AG10803 (cell line): ENCODE results near the gene TMEM167B.

Experiments used
- DNase-seq: peaks from one replicate; pipeline ENCODE4 v3.0.0; 2010; ENCODE audit warnings: low read depth
- H3K4me3 ChIP-seq: 2 replicates; pipeline ENCODE4 v1.5.1; 2011; ENCODE audit warnings: mild to moderate bottlenecking, low read length, control low read depth
- TF ChIP-seq, protein P1 (sequence below): conservative IDR thresholded peaks from 2 replicates; pipeline ENCODE4 v1.5.1; 2011; ENCODE audit warnings: mild to moderate bottlenecking, low read length, control low read depth, inconsistent platforms

TMEM167B gene

DNA sequence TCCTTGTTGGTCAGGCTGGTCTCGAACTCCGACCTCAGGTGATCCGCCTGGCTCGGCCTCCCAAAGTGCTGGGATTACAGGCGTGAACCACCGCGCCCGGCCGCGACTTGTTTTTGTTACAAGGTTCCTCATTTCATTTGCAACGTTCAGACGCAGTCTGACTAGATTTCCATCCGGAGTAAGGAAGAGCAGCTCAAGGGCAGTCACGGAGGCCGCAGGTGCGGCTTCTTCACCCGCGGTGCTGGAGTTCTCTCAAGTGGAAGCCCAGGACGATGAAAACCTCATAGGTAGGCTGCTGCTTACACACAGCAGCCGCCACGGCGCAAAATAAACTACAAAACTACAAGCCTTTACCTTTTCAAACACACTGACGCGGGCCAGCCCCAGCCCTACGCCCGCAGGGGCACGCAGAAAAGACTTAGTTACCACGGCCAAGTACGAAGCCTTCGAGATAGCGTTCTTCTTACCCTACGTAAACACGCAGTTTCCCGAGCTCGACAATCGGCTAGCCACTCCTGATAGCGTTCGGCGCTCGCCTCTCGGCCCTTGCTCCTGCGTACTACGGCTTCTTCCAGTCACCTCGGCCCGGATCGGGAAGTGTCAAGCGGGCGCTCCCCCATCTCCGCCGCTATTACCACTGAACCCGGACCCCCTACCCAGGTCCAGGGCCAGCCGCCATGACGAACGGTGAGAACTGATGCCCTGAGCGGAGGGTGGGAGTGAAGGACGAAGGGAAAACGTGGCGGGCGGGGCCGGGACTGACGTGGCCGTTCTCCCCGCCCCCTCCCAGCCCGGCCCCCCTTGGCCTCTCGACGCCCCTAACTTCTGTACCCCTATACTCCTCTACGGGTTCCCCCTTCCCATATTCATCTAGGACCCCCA is at the start of gene TMEM167B:
Gene TMEM167B, plus strand, starts transcription at position 569 of the 882 bp plus-strand sequence. Its CDS starts 109 bp downstream, at position 678.
- TF ChIP-seq, protein P1, sequence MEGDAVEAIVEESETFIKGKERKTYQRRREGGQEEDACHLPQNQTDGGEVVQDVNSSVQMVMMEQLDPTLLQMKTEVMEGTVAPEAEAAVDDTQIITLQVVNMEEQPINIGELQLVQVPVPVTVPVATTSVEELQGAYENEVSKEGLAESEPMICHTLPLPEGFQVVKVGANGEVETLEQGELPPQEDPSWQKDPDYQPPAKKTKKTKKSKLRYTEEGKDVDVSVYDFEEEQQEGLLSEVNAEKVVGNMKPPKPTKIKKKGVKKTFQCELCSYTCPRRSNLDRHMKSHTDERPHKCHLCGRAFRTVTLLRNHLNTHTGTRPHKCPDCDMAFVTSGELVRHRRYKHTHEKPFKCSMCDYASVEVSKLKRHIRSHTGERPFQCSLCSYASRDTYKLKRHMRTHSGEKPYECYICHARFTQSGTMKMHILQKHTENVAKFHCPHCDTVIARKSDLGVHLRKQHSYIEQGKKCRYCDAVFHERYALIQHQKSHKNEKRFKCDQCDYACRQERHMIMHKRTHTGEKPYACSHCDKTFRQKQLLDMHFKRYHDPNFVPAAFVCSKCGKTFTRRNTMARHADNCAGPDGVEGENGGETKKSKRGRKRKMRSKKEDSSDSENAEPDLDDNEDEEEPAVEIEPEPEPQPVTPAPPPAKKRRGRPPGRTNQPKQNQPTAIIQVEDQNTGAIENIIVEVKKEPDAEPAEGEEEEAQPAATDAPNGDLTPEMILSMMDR, result no peak
- H3K4me3 ChIP-seq, result peak within 1 kb of the TSS; percentile 92
- peak; percentile 95 for DNase-seq

DNA sequence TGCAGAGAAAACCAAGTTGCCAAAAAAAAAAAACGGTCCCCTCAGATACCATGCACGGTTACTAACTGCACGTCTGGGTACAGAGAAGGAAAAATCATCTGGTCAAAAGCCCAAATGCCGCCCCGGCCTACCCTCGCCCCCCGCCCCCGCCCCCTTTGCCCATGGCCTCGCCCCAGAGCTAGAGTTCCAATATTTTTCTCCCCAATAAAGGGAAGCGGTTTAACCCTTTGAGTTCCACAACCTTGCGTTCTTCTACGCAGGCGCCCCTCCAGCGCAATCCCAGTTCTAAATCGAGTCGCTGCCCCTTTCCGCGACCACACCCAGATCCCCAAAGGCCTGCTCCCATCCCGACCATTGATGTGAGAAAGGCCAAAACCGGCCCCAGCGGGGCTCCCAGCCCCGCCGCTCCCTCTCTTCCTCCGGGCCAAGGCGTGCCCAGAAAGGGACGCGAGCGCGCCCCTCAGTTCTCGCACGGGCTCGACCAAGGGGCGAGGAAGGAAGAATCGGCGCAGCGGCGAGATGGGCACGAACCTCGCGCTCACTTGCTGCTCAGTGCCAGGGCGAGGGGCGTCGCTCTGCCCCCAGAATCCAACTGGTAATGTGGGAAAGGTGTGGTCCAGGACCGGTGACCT is 49.5 kb upstream of the TMEM167B start:
- TF ChIP-seq, protein P1, result no peak
- peak overlapping the region; percentile 90 for H3K4me3 ChIP-seq
- peak; percentile 8 for DNase-seq

DNA sequence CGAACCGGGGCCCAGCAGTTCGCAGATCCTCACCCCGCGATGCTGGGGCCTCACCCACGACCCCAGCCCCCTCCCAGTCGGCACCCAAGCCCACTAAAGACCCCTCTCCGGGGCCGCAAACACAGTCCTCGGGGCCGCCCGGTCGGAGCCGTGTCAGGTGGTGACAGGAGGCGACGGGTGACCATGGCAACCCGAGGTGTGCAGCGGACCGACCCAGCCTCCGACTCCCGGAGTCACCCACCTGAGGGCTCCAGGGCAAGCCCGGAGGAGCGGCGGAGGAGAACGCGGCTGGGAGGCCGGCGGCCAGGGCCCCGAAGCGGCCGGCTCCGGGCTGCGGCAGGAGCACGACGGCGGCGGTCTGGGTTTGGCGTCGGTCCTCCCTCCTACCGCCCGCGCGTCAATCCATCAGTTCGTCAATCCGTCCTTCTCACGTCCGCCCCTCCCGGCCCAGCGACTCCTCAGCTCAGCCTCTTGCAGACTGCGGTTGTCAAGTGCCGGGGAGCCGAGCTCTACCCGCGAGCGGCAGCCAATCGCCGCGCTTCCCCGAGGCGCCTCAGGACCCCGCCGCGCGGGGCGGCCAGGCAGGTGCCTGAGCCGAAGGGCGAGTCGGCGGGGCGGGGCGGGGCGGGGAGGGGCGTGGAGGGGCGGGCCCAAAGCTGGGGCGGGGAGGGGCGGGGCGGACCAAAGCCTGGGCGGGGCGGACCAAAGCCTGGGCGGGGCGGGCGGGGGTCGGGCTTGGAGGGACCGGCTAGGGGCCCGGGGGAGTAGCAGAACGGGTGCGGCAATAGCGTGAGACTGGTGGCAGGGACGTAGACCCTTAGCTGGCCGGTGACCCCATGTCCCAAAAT is 48.7 kb upstream of the TMEM167B start, which contains the start of gene WDR47:
Gene WDR47, minus strand, starts transcription at position 482 of the 848 bp plus-strand sequence. CDS start 18,590 bp downstream, outside the sequence.
- TF ChIP-seq, protein P1, result no peak
- peak within 1 kb of the TSS; percentile 90 for H3K4me3 ChIP-seq
- DNase-seq, result peak; percentile 95

DNA sequence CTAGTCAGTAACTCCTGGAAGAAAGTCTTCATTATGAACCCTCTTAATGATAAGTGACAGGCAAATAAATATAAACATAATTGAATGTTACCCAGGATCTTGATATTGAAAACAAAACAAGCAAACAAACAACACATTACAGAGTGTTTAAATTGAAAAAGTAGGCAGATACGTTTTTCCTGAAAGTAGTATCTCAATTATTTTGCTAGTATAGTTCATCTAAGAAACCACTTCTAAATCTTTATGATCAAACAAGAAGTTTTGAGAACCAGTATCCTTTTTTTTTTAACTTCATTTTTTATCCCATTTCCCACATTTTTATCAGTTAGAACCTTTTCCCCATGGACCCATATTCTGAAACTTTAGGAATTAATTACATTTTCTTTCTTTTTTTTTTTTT is 45.0 kb upstream of the TMEM167B start:
- TF ChIP-seq, protein P1, result no peak
- no peak for DNase-seq
- H3K4me3 ChIP-seq, result no peak overlapping the region

DNA sequence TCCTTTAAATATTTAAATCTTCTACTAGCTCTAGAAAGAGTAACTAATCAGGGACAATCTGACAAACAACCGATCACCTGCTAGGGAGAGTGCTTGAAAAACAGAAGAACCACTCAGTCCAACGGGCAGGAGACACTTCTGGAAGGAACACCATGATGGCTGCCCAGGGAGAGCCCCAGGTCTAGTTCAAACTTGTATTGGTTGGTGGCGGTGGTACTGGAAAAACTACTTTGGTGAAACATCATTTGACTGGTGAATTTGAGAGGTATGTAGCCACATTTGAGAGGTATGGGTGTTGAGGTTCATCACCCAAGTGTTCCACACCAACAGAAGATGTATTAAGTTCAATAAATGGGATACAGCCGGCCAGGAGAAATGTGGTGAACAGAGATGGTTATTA is 43.9 kb upstream of the TMEM167B start:
- no peak overlapping the region for H3K4me3 ChIP-seq
- DNase-seq, result no peak
- TF ChIP-seq, protein P1, result no peak

DNA sequence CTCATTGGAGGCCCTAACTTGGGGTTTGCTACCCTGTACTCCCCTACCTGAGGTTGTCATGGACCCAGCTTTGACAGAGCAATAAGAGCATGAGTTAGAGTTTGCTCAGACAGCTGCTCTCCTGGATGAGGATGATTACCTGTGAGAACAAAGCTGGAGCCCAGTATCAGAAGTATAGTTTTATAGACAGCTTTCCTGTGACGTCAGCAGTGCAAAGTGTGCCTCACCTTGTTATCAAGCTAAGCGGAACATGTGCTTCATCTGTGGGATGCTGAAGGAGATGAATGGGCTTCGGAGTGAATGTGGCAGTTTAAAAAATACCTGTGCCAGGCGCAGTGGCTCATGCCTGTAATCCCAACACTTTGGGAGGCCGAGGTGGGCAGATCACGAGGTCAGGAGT is 43.2 kb upstream of the TMEM167B start:
- TF ChIP-seq, protein P1, result no peak
- DNase-seq, result no peak
- no peak overlapping the region for H3K4me3 ChIP-seq
